Endothelial cell of hepatic sinusoid (primary cell): Measurements from ENCODE around the gene NONO.
"Not testable (repeated sequence)": the region's sequence is repeated elsewhere in the genome, so short reads cannot be mapped to it uniquely, and the experiment has no call there.

ENCODE experiments used
- in situ Hi-C: cut with HindIII; loops from 2 replicates; pipeline ENCODE4 v1.10.0; 2017; ENCODE audit warnings: low sequenced_read_pairs

The NONO gene, protein sequence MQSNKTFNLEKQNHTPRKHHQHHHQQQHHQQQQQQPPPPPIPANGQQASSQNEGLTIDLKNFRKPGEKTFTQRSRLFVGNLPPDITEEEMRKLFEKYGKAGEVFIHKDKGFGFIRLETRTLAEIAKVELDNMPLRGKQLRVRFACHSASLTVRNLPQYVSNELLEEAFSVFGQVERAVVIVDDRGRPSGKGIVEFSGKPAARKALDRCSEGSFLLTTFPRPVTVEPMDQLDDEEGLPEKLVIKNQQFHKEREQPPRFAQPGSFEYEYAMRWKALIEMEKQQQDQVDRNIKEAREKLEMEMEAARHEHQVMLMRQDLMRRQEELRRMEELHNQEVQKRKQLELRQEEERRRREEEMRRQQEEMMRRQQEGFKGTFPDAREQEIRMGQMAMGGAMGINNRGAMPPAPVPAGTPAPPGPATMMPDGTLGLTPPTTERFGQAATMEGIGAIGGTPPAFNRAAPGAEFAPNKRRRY

DNA sequence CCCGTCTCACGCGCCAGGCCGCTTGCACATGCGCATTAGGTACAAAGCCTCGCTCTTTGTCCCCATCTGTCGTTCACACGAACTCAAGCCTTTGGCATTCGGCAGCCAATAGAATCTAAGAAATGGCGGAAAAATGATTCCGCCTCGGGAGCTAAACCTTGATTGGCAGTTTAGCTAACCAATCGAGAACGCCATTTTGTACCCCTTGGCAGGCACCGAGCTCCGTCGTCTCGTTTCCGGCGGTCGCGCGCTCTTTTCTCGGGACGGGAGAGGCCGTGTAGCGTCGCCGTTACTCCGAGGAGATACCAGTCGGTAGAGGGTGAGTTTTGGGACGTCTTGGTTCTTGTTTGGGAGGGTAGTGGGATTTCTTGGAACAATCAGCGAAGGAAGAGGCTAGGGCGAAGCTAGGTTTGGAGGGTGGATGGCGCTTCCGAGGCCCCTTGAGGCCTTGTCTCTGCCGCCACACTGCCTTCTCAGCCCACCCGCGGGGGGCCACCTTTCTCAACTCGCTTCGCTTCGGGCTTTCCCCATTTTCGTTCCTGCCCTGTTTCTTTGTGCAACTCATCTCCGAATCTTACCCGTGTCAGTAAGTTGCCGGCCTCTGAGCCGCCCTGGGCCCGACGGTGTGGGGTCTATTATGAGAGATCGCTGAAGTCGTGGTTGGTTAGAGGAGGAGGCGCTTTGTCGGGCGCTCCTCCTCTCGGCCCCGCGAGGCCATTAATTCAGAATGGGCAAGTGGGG is at the start of gene NONO:
Gene NONO (plus strand): TSS at position 233 of the 741 bp plus-strand sequence. CDS start 7,003 bp downstream, outside the sequence.
- in situ Hi-C loops = no loop called here

DNA sequence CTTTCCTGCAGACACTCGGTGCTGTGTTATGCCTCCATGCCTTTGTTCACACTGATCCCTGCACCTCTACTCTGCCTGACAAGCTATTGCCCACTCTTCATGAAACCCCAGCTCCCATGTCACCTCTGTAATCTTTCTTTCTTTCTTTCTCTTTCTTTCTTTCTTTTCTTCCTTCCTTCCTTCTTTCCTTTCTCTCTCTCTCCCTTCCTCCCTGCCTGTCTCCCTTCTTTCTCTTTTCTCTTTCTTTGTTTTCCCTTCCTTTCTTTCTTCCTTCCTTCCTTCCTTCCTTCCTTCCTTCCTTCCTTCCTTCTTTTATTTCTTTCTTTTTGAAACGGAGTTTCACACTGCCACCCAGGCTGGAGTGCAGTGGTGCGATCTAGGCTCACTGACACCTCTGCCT is 48.0 kb upstream of the NONO start:
- in situ Hi-C loops = no loop called here

DNA sequence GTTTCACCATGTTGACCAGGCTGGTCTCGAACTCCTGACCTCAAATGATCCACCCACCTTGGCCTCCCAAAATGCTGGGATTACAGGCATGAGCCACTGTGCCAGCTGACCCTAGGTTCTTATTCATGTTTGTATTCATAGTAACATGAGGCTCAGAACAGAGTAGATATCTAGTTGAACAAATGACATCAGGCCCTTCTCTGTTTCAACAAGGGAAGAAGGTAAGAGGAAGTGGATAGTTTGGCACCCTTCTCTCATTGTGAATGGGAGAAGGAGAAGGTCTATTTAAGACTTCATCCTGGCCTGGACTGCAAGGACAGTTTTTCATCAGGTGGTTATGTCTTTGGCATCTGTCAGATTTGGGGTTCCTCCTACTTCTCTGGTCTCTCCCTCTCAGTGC is 46.6 kb upstream of the NONO start:
- in situ Hi-C loops = no loop called here

DNA sequence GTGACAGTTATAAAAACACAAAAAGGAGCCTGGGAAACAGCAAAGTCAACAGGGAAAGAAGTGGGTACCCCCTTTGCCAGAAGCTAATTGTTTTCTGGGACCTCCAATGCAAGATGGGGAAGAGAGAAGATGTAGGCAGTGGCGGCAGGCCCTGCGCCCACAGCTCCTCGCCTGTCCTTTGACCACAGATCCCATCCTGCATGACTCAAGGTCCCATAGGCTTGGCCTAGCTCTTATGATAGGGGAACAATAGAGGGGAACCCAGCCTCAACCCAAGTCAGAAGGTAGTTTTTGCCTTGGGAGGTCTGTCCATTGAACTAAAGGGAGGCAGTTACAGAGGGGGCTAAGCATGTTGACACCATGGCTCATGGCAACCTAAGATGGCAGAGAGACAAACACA is 43.7 kb upstream of the NONO start:
- in situ Hi-C loops = no loop called here

DNA sequence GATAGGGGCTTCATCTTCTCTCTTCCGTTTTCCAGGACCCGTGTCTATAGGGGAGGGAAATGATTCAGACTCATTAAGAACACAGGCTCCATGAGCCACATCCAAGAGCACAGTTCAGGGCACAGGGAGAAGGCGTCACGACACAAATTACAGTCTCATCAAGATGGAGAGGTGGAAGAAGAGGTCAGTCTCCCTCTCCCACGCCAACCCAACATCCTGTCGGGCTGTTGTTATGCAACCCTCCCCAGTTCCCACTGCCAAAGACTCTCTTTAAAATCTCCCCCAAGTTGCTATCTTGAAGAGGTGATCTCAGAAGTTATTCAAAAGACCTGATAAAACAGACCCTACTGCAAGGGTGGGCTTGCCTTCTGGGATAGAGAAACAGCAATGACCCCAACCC is 42.1 kb upstream of the NONO start:
- in situ Hi-C loops = no loop called here

DNA sequence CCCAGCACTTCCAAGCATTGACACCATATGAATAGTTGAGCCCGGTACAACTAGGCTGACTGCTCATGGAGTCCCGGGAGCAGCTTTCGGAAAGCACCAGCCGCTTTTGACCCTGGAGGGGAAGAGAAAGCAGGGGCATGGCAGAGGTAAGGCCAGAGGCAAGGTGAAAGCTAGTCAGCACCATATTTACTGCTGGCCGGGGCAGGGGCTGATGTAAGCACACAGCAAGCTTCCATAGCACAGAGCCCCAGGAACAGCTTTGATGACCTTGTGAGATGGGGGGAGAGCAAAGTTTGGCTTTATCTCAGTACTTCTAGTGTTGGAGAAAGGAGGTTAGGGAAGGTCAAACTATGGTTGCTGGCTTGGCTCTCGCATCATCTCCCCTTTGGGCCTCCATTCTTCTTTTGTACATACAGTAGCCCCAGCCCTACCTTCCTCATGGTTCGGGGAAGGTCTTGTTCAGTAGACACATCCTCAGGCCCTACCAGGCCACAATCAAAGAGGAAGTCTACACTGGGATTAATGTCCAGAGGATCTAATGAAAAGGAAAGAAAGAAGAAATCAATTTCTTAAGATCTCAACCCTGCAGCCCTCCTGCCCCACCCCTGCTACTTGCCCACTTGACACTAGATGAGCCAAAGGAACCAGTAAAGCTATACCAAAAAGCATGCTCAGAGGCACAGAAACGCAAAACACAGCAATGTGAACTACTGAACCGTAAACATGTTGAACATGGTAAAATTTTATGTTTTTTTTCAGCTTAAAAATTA is 38.9 kb upstream of the NONO start:
- in situ Hi-C loops = no loop called here

DNA sequence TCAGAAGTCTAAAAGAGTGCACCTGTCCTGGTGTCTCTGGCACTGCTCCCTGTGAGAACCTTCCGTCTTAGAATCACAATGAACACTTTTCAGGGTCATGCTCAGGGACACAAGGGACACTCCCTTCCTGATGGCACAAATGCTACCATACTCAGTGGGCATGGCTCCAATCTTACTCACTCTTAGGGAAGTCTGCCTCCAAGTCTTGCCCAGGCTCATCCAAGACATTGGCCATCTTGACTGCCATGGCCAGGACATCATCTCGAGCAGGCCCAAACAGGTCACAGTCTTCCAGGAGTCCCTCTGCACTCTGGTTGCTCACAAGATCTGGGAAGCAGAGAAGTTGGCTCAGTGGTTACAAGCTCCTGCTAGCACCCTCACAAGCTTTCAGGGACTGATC is 38.3 kb upstream of the NONO start:
- in situ Hi-C loops = no loop called here

DNA sequence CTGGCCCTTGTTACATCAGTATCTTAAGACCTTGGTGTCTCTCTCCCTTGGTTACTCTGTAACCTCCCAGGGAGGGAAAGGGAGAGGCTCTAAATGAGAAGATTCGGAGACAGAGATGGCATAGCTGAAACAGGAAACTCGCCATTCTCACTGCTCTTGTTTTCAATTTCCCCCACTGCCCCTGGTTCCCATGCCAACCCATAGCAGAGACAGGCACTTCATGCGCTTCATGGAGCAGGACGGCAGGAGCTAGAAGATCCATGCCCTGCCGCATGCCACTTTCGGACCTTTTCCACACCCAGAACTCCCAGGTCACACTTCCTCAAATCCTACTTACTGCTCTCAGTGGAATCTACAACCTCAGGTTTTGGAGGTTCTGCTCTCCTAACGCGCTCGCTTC is 32.6 kb upstream of the NONO start:
- in situ Hi-C loops = no loop called here

DNA sequence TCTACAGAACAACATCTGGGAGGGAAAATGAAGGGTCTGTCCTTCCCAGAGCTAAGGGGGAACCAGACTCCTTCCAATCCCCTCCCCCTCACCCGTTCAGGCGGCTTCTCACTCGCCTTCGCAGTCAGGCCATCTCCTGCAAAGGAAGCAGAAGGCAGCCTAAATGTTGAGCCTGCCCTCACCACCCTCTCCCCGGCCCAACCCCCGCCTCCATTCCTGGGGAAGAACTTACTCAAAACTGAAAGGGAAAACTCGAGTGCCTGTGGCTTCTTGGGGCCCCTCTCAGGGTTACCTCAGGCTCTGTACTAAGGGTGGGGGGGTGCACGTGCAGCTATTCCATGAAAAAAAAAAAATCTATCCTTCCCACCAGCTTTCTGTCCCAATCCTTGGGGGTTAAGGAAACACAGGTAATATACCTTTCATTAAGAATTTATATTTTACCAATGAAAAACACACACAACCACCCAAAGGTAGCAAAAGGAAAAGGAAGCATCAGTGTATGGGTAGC is 31.9 kb upstream of the NONO start:
- in situ Hi-C loops = no loop called here

DNA sequence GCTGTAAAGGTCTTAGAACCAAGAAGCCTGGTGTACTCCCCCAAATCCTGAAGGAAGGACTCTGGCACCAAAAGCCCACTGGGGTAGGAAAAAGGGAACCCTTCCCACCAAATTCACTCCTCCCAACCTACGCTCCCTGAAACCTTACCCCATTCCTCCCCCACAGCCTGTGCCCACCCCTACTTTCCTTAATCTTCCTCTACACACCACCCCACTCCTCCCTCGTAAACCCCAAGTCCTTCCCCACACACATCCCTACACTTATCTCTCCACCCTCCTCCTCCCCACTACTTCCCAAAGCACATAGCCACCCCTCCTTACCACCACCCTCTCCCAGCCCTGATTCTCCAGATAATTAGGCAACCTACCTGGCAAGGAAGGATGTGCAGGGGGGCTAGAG is 31.2 kb upstream of the NONO start:
- in situ Hi-C loops = no loop called here

DNA sequence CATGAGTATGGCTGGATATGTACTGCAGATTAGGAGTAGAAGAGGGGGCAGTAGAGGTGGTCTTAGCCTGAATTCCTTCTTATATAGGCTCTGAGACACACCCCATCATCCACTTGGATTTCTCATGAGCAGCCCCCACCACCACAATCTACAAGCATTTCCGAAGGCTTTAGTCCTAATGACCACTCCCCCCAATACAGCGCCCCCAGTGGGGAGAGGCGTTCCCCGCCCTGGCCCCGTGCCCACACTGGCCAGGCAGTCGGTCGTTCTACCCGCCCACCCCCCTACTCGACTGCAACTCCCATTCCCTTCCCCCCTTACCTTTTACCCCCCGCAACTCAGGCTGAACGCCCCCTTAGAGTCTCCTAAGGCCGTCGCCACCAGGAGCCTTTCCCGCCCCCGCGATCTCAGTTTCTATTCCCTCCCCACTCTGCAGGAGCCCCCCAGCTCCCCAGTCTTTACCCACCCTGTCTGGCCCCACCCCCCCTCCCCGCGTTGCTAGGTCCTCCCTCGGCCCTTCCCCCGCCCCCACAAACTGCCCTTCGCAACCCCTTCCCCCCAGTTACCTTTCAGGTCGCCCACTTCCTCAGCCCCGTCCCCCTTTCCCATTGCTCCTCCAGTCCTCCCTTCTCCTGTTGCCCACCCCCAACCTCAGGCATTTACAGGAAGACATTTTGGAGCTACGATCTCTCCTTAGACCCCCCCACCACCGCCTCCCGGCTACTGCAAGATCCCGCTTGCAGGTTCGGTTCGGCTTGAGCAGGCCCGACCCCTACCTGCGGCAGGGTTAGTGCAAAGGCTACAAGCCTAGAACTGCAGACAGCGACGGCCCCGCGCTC is 30.0 kb upstream of the NONO start:
- in situ Hi-C loops = no loop called here

DNA sequence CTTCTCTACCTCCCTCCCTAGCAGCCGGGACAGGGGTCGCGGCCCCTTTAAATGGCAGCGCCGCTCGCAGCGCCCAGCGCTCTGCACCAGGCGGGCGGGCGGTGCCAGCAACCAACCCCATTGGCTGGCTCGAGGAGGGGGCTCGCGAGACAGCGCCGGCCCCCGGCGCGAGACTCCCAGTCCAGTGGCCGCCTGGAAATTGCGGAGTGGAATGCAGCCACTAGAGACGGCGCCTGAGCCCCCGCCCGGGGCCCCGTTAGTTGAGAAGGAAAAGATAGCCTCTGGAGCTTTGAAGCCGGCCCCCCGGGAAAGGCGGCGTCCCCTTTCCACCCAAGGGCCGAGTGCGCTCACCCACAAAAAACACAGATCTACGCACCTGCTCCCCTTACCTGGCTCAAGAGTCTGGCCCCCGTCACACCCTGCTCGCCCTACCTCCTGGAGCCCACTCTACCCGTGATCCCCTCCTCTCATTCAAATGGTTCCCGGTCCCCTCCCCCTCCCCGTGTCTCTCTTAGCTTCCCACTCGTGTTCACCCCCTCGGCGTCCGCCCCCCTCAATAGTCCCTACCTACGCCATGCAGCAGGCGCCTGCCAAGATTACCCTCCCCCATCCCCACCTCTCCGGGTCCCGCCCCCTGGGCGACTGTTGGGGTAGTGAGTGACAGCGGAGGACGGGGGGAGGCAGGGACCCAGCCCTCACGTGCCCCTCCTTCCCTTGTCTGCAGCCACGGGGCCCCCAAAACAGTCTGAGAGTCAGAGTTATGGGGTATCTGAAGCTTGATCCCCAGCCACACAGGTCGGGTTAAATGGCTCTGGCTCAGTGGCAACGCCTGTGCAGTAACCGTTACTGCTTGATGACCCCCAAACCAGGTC is 29.1 kb upstream of the NONO start, which contains the start of gene ZMYM3:
Gene ZMYM3 (minus strand): TSS at position 49 of the 872 bp plus-strand sequence. CDS start 885 bp downstream, outside the sequence.
- in situ Hi-C loops = no loop called here

DNA sequence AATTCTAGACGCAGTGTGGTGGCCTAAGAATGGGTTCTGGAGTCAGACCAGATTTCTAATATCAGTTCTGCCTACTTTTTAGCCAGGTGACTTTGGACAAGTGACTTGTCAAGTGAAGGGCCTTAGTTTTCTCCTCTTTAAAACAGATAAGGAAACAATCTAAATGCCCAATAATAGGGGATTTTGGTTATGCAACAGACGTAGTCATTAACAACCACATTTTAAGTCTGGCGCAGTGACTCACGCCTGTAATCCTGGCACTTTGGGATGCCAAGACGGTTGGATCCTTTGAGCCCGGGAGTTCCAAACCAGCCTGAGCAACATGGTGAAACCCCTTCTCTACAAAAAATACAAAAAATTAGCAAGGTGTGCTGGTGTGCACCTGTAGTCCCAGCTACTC is 27.4 kb upstream of the NONO start:
- in situ Hi-C loops = no loop called here

DNA sequence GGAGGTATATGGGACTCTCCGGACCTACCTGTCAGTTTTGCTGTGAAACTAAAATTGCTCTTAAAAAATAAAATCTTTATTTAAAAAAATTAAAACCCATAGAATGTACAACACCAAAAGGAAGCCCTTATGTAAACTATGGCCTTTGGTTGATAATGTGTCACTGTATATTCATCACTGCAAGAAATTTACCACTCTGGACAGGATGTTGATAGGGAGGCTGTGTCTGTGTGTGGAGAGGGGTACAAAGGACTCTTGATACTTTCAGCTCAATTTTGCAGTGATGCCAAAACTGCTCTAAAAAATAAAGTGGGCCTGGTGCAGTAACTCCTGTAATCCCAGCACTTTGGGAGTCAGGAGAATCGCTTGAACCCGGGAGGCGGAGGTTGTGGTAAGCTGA is 26.6 kb upstream of the NONO start:
- in situ Hi-C loops = no loop called here

DNA sequence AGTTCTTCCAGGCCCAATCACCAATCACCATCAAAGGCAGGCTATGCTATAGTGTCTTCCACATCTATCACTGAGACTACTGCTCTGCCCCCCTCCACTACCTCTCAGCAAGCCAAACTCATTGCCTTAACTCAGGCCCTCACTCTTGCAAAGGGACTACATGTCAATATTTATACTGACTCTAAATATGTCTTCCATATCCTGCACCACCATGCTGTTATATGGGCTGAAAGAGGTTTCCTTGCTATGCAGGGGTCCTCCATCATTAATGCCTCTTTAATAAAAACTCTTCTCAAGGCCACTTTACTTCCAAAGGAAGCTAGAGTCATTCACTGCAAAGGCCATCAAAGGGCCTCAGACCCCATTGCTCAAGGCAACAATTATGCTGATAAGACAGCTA is 14.8 kb upstream of the NONO start:
- in situ Hi-C loops = not testable (repeated sequence)

DNA sequence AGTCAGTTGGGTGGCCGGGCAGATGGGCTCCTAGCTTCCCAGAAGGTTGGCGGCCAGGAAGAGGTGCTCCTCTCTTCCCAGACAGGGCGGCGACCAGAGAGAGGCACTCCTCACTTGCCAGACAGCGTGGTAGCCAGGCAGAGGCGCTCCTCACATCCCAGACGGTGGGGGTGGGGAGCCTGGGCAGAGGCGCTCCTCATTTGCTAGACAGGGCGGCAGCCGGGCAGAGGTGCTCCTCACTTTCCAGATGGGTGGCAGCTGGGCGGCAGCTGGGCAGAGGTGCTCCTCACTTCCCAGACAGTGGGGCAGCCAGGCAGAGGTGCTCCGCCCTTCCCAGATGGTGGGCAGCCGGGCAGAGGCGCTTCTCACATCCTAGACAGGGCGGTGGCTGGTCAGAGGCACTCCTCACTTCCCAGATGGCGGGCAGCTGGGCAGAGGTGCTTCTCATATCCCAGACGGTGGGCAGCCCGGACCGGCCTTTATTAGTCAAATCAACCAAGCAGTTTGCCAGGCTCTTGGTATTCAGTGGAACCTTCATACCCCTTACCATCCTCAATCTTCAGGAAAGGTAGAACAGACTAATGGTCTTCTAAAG is 13.5 kb upstream of the NONO start:
- in situ Hi-C loops = no loop called here

DNA sequence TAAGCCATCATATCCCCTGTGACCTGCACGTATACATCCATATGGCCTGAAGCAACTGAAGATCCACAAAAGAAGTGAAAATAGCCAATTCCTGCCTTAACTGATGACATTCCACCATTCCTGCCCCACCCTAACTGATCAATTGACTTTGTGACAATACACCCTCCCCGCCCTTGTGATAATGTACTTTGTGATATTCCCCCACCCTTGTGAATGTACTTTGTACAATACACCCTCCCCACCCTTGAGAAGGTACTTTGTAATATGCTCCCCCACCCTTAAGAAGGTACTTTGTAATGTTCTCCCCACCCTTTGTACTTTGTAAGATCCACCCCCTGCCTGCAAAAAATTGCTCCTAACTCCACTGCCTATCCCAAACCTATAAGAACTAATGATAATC is 11.1 kb upstream of the NONO start:
- in situ Hi-C loops = not testable (repeated sequence)

DNA sequence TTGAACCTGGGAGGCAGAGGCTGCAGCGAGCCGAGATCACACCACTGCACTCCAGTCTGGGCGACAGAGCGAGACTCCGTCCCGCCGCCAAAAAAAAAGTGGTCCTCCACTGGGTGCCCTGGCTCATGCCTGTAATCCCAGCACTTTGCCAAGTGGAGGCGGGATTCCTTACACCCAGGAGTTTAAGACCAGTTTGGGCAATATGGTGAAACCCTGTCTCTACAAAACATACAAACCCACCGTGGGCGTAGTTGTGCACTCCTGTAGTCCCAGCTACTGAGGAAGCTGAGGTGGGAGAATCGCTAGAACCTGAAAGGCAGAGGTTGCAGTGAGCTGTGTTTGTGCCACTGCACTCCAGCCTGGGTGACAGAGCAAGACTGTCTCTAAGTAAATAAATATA is 2.1 kb upstream of the NONO start:
- in situ Hi-C loops = not testable (repeated sequence)
